ENCODE data around the gene SH2D3A.

SH2D3A gene

GRCh38 chr19:6811906-6812305 lies 44.7 kb upstream of the SH2D3A start:
- H3K4me1 ChIP-seq (ENCODE audit: insufficient read depth, low read length, poor library complexity, severe bottlenecking): peaks cover 7% of the 10 kb centered on the region
- peaks cover 37% of the 10 kb centered on the region; the same call in 1 of the 2 replicates for H3K36me3 ChIP-seq (ENCODE audit: insufficient read depth, low read length)
- H3K9me3 ChIP-seq (ENCODE audit: insufficient read depth, low read depth, low read length): no peaks in the 10 kb centered on the region
- H3K79me2 ChIP-seq (ENCODE audit: insufficient read depth, low read length): peaks cover 98% of the 10 kb centered on the region
- H2AFZ ChIP-seq (ENCODE audit: low read length): no peak overlapping the region
- H3K4me2 ChIP-seq (ENCODE audit: low read depth, low read length, poor library complexity, severe bottlenecking): no peak overlapping the region
- H3K4me3 ChIP-seq (ENCODE audit: low read length, poor library complexity, severe bottlenecking): no peak overlapping the region
- H3F3A ChIP-seq (ENCODE audit: low read depth): no peaks in the 10 kb centered on the region
- no peak for TF ChIP-seq EZH2phosphoT487 (IDR thresholded peaks at IDR 0.05; ENCODE audit: borderline replicate concordance)
- H3K27me3 ChIP-seq (ENCODE audit: insufficient read depth, low read length, poor library complexity, severe bottlenecking): no peaks in the 10 kb centered on the region
- no peaks in the 10 kb centered on the region for H3K9me2 ChIP-seq (replicated peaks; ENCODE audit: low read depth, low read length)
- no peak overlapping the region for H3K9ac ChIP-seq (ENCODE audit: low read depth, low read length, poor library complexity, severe bottlenecking)
- H4K20me1 ChIP-seq (ENCODE audit: insufficient read depth, low read length, poor library complexity, severe bottlenecking): peaks cover 56% of the 10 kb centered on the region

DNA sequence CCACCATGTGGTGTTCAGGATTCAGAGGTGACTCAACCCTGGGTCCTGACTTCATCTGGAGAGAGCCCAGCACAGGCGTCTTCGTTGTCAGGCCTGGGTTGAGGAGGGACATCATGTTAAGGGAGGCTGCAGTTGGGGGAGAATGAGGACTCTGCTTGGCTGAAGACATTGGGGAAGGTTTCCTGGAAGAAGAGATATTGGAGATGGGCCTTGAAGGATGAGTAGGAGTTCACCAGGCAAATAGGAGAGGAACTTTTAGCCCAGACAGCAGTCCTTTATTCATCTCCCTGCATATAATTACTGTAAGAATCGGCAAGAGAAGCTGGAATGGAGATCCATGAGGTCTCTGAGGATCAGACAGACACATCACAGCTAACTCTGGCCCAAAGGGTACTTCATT lies 44.1 kb upstream of the SH2D3A start:
- H3K79me2 ChIP-seq (ENCODE audit: insufficient read depth, low read length): peaks cover 98% of the 10 kb centered on the region
- H3K27me3 ChIP-seq (ENCODE audit: insufficient read depth, low read length, poor library complexity, severe bottlenecking): no peaks in the 10 kb centered on the region
- peaks cover 10% of the 10 kb centered on the region for H3K4me1 ChIP-seq (ENCODE audit: insufficient read depth, low read length, poor library complexity, severe bottlenecking)
- peaks cover 39% of the 10 kb centered on the region; the same call in 1 of the 2 replicates for H3K36me3 ChIP-seq (ENCODE audit: insufficient read depth, low read length)
- H3K9ac ChIP-seq (ENCODE audit: low read depth, low read length, poor library complexity, severe bottlenecking): no peak overlapping the region
- no peak overlapping the region for H3K4me3 ChIP-seq (ENCODE audit: low read length, poor library complexity, severe bottlenecking)
- no peaks in the 10 kb centered on the region for H3K9me2 ChIP-seq (replicated peaks; ENCODE audit: low read depth, low read length)
- H3K9me3 ChIP-seq (ENCODE audit: insufficient read depth, low read depth, low read length): no peaks in the 10 kb centered on the region
- peaks cover 61% of the 10 kb centered on the region for H4K20me1 ChIP-seq (ENCODE audit: insufficient read depth, low read length, poor library complexity, severe bottlenecking)
- no peak overlapping the region for H3K4me2 ChIP-seq (ENCODE audit: low read depth, low read length, poor library complexity, severe bottlenecking)
- TF ChIP-seq, protein P1, sequence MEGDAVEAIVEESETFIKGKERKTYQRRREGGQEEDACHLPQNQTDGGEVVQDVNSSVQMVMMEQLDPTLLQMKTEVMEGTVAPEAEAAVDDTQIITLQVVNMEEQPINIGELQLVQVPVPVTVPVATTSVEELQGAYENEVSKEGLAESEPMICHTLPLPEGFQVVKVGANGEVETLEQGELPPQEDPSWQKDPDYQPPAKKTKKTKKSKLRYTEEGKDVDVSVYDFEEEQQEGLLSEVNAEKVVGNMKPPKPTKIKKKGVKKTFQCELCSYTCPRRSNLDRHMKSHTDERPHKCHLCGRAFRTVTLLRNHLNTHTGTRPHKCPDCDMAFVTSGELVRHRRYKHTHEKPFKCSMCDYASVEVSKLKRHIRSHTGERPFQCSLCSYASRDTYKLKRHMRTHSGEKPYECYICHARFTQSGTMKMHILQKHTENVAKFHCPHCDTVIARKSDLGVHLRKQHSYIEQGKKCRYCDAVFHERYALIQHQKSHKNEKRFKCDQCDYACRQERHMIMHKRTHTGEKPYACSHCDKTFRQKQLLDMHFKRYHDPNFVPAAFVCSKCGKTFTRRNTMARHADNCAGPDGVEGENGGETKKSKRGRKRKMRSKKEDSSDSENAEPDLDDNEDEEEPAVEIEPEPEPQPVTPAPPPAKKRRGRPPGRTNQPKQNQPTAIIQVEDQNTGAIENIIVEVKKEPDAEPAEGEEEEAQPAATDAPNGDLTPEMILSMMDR (conservative IDR thresholded peaks at IDR 0.05; ENCODE audit: low read length): no peak
- TF ChIP-seq EZH2phosphoT487 (IDR thresholded peaks at IDR 0.05; ENCODE audit: borderline replicate concordance): no peak
- H2AFZ ChIP-seq (ENCODE audit: low read length): no peak overlapping the region
- no peaks in the 10 kb centered on the region for H3F3A ChIP-seq (ENCODE audit: low read depth)

- peaks cover 97% of the 10 kb centered on the region for H3K79me2 ChIP-seq (ENCODE audit: insufficient read depth, low read length)
- H3K9me3 ChIP-seq (ENCODE audit: insufficient read depth, low read depth, low read length): no peaks in the 10 kb centered on the region
- H3K4me3 ChIP-seq (ENCODE audit: low read length, poor library complexity, severe bottlenecking): no peak overlapping the region
- peaks cover 31% of the 10 kb centered on the region; the same call in 1 of the 2 replicates for H3K36me3 ChIP-seq (ENCODE audit: insufficient read depth, low read length)
- H3K4me1 ChIP-seq (ENCODE audit: insufficient read depth, low read length, poor library complexity, severe bottlenecking): peaks cover 10% of the 10 kb centered on the region
- H3K9ac ChIP-seq (ENCODE audit: low read depth, low read length, poor library complexity, severe bottlenecking): no peak overlapping the region
- H3K27me3 ChIP-seq (ENCODE audit: insufficient read depth, low read length, poor library complexity, severe bottlenecking): no peaks in the 10 kb centered on the region
- no peak overlapping the region for H3K4me2 ChIP-seq (ENCODE audit: low read depth, low read length, poor library complexity, severe bottlenecking)
- no peaks in the 10 kb centered on the region for H3K9me2 ChIP-seq (replicated peaks; ENCODE audit: low read depth, low read length)
- no peaks in the 10 kb centered on the region for H3F3A ChIP-seq (ENCODE audit: low read depth)
- TF ChIP-seq, protein P1 (conservative IDR thresholded peaks at IDR 0.05; ENCODE audit: low read length): no peak
- no peak for TF ChIP-seq EZH2phosphoT487 (IDR thresholded peaks at IDR 0.05; ENCODE audit: borderline replicate concordance)
- no peak overlapping the region for H2AFZ ChIP-seq (ENCODE audit: low read length)
- peaks cover 55% of the 10 kb centered on the region for H4K20me1 ChIP-seq (ENCODE audit: insufficient read depth, low read length, poor library complexity, severe bottlenecking)
These were observed 42.0 kb upstream of the SH2D3A start for GRCh38 chr19:6809262-6809661.

GRCh38 chr19:6808494-6808893 lies 41.3 kb upstream of the SH2D3A start:
- no peaks in the 10 kb centered on the region for H3K27me3 ChIP-seq (ENCODE audit: insufficient read depth, low read length, poor library complexity, severe bottlenecking)
- peaks cover 48% of the 10 kb centered on the region for H4K20me1 ChIP-seq (ENCODE audit: insufficient read depth, low read length, poor library complexity, severe bottlenecking)
- H3K4me2 ChIP-seq (ENCODE audit: low read depth, low read length, poor library complexity, severe bottlenecking): no peak overlapping the region
- TF ChIP-seq EZH2phosphoT487 (IDR thresholded peaks at IDR 0.05; ENCODE audit: borderline replicate concordance): no peak
- TF ChIP-seq, protein P1 (conservative IDR thresholded peaks at IDR 0.05; ENCODE audit: low read length): no peak
- peaks cover 97% of the 10 kb centered on the region for H3K79me2 ChIP-seq (ENCODE audit: insufficient read depth, low read length)
- peaks cover 31% of the 10 kb centered on the region; the same call in 1 of the 2 replicates for H3K36me3 ChIP-seq (ENCODE audit: insufficient read depth, low read length)
- H3K4me3 ChIP-seq (ENCODE audit: low read length, poor library complexity, severe bottlenecking): no peak overlapping the region
- no peak overlapping the region for H2AFZ ChIP-seq (ENCODE audit: low read length)
- H3F3A ChIP-seq (ENCODE audit: low read depth): no peaks in the 10 kb centered on the region
- H3K9me3 ChIP-seq (ENCODE audit: insufficient read depth, low read depth, low read length): no peaks in the 10 kb centered on the region
- H3K9ac ChIP-seq (ENCODE audit: low read depth, low read length, poor library complexity, severe bottlenecking): no peak overlapping the region
- peaks cover 10% of the 10 kb centered on the region for H3K4me1 ChIP-seq (ENCODE audit: insufficient read depth, low read length, poor library complexity, severe bottlenecking)
- H3K9me2 ChIP-seq (replicated peaks; ENCODE audit: low read depth, low read length): no peaks in the 10 kb centered on the region
